Fibroblast of lung (primary cell): ENCODE results near the gene KRCC1. TPM values are rescaled to one million over a fixed set of nuclear protein-coding genes. Genes with fewer than 3 reads are reported as not detected.

Experiments used
- DNase-seq, 2 donors: peaks; one replicate each; pipeline versions ENCODE4 v3.0.0 to v3.0.0-alpha.2; 2010; ENCODE audit warnings: low read depth in 2 of 2
- H2AFZ ChIP-seq: 2 replicates; pipeline ENCODE4 v1.5.1; 2012; ENCODE audit warnings: low read length, control low read depth, inconsistent platforms
- H3K27ac ChIP-seq: 2 replicates; pipeline ENCODE4 v1.5.1; 2011; ENCODE audit warnings: low read length, control low read depth; ENCODE audit not compliant: insufficient read depth
- H3K27me3 ChIP-seq: 2 replicates; pipeline ENCODE4 v1.5.1; 2011; ENCODE audit warnings: mild to moderate bottlenecking, low read length; ENCODE audit not compliant: control insufficient read depth, insufficient read depth
- H3K36me3 ChIP-seq: 2 replicates; pipeline ENCODE4 v1.5.1; 2011; ENCODE audit warnings: low read length; ENCODE audit not compliant: control insufficient read depth, insufficient read depth
- H3K4me1 ChIP-seq: 2 replicates; pipeline ENCODE4 v1.5.1; 2011; ENCODE audit warnings: low read length; ENCODE audit not compliant: control insufficient read depth, insufficient read depth; ENCODE audit errors: extremely low read depth
- H3K4me2 ChIP-seq: 2 replicates; pipeline ENCODE4 v1.5.1; 2011; ENCODE audit warnings: low read length, control low read depth; ENCODE audit not compliant: insufficient read depth; ENCODE audit errors: extremely low read depth
- H3K4me3 ChIP-seq, 4 experiments: fragments of 200-600 bp in 1 of 4; sonication (generic) in 1 of 4; replicated peaks in 1 of 4; 2 replicates each; pipeline ENCODE4 v1.5.1; 2011 to 2016; ENCODE audit warnings: low read length in 4 of 4, low read depth in 3 of 4, mild to moderate bottlenecking in 3 of 4, control low read depth in 2 of 4, inconsistent platforms in 1 of 4, mixed read lengths in 1 of 4; ENCODE audit not compliant: insufficient read depth in 1 of 4; ENCODE audit errors: control extremely low read depth in 1 of 4
- H3K79me2 ChIP-seq: 2 replicates; pipeline ENCODE4 v1.5.1; 2012; ENCODE audit warnings: mild to moderate bottlenecking, low read length, inconsistent platforms; ENCODE audit not compliant: control insufficient read depth, insufficient read depth
- H3K9ac ChIP-seq: 2 replicates; pipeline ENCODE4 v1.5.1; 2011; ENCODE audit warnings: mild to moderate bottlenecking, low read length, control low read depth; ENCODE audit not compliant: insufficient read depth
- H3K9me3 ChIP-seq: 2 replicates; pipeline ENCODE4 v1.5.1; 2012; ENCODE audit warnings: low read depth, low read length; ENCODE audit not compliant: control insufficient read depth, insufficient read depth
- H4K20me1 ChIP-seq: 2 replicates; pipeline ENCODE4 v1.5.1; 2011; ENCODE audit warnings: low read length; ENCODE audit not compliant: control insufficient read depth, insufficient read depth; ENCODE audit errors: extremely low read depth
- EZH2 ChIP-seq: IDR thresholded peaks from 2 replicates; pipeline ENCODE4 v1.5.1; 2012; ENCODE audit warnings: low read length, control low read depth, mild to moderate bottlenecking; ENCODE audit errors: missing control alignments
- polyA plus RNA-seq, 2 donors: library from polyadenylated mRNA; depleted of rRNA in 1 of 2; stranded (reverse) in 1 of 2; unstranded in 1 of 2; fragments of >200 nt; gene quantifications; 2 replicates each; pipeline ENCODE4 v1.2.1, GENCODE V29; 2011 to 2012; ENCODE audit warnings: missing spikeins in 1 of 2
- total RNA-seq: library from RNA; depleted of rRNA; stranded (reverse); fragments of >200 nt; gene quantifications from 2 replicates; pipeline ENCODE4 v1.2.1, GENCODE V29; 2014
- TF ChIP-seq, protein P1 (sequence below), 2 donors: IDR thresholded peaks in 1 of 2; conservative IDR thresholded peaks in 1 of 2; 1 replicate in 1 of 2; 2 replicates in 1 of 2; pipeline ENCODE4 v1.5.1; 2011 to 2012; ENCODE audit warnings: low read length in 2 of 2, control low read depth in 1 of 2, inconsistent platforms in 1 of 2, low read depth in 1 of 2, mild to moderate bottlenecking in 1 of 2

The KRCC1 gene
- total and polyA plus RNA-seq, 2 donors (not counting 1 experiment from before 2014, with no cell fraction given) = 39.3 to 44.4 TPM

DNA sequence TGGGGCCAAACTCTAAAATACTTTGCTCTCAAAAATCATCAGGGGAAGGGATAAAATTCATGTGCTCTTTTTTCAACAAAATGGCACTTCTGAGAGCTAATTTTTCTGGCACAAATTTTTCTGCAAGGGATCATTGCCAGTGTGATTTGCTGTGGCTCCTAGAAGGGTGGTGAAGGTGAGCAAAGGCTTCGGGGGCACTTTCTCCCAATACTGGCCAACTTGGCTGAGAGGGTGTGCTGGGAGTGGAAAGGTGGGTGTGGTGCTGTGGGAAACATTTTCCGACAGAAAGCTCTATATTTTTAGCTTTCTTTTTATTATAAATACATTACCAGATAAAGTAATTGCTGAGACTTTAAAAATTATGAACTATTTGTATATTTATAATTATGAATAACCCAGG is 12.5 kb upstream of the KRCC1 start:
- no peak overlapping the region for H3K27ac ChIP-seq
- DNase-seq = no peak
- H4K20me1 ChIP-seq = no peaks in the 10 kb centered on the region
- H2AFZ ChIP-seq = no peak overlapping the region
- no peaks in the 10 kb centered on the region for H3K9me3 ChIP-seq
- no peaks in the 10 kb centered on the region for H3K79me2 ChIP-seq
- no peaks in the 10 kb centered on the region for H3K4me1 ChIP-seq
- peaks cover 6% of the 10 kb centered on the region for H3K27me3 ChIP-seq
- no peak overlapping the region for H3K9ac ChIP-seq
- no peak for TF ChIP-seq EZH2
- TF ChIP-seq, protein P1, sequence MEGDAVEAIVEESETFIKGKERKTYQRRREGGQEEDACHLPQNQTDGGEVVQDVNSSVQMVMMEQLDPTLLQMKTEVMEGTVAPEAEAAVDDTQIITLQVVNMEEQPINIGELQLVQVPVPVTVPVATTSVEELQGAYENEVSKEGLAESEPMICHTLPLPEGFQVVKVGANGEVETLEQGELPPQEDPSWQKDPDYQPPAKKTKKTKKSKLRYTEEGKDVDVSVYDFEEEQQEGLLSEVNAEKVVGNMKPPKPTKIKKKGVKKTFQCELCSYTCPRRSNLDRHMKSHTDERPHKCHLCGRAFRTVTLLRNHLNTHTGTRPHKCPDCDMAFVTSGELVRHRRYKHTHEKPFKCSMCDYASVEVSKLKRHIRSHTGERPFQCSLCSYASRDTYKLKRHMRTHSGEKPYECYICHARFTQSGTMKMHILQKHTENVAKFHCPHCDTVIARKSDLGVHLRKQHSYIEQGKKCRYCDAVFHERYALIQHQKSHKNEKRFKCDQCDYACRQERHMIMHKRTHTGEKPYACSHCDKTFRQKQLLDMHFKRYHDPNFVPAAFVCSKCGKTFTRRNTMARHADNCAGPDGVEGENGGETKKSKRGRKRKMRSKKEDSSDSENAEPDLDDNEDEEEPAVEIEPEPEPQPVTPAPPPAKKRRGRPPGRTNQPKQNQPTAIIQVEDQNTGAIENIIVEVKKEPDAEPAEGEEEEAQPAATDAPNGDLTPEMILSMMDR (conservative IDR thresholded peaks at IDR 0.05 in 1 of 2, IDR thresholded peaks at IDR 0.05 in 1 of 2; ENCODE audit: low read depth in 1 of 2, low read length in 2 of 2) = no peak
- no peak overlapping the region for H3K4me3 ChIP-seq
- H3K36me3 ChIP-seq = no peaks in the 10 kb centered on the region
- H3K4me2 ChIP-seq = no peak overlapping the region

GRCh38 chr2:88067598-88067997 is 12.0 kb upstream of the KRCC1 start, which contains the start of gene SMYD1:
Gene SMYD1, plus strand, starts transcription at chr2:88067825. Its CDS starts 40 bp downstream, at chr2:88067865.
- Histone ChIP-seq H3K4me2 (no peak within 1 kb of the TSS), H3K27me3 (peaks cover 6% of the 10 kb centered on the region), H3K9me3 (no peaks in the 10 kb centered on the region), H3K4me1 (no peaks in the 10 kb centered on the region), H3K4me3 (no peak within 1 kb of the TSS), H2AFZ (no peak within 1 kb of the TSS), H3K9ac (no peak within 1 kb of the TSS), H4K20me1 (no peaks in the 10 kb centered on the region), H3K36me3 (no peaks in the 10 kb centered on the region), H3K27ac (no peak within 1 kb of the TSS), H3K79me2 (no peaks in the 10 kb centered on the region)
- TF ChIP-seq, protein P1 (conservative IDR thresholded peaks at IDR 0.05 in 1 of 2, IDR thresholded peaks at IDR 0.05 in 1 of 2; ENCODE audit: low read depth in 1 of 2, low read length in 2 of 2) = no peak
- TF ChIP-seq EZH2 = no peak
- DNase-seq = no peak

- H3K9me3 ChIP-seq = no peaks in the 10 kb centered on the region
- TF ChIP-seq, protein P1 (conservative IDR thresholded peaks at IDR 0.05 in 1 of 2, IDR thresholded peaks at IDR 0.05 in 1 of 2; ENCODE audit: low read depth in 1 of 2, low read length in 2 of 2) = no peak
- TF ChIP-seq EZH2 = no peak
- no peaks in the 10 kb centered on the region for H3K79me2 ChIP-seq
- no peaks in the 10 kb centered on the region for H3K36me3 ChIP-seq
- H3K27ac ChIP-seq = no peak overlapping the region
- H2AFZ ChIP-seq = no peak overlapping the region
- H3K4me1 ChIP-seq = no peaks in the 10 kb centered on the region
- H3K4me2 ChIP-seq = no peak overlapping the region
- H4K20me1 ChIP-seq = no peaks in the 10 kb centered on the region
- H3K9ac ChIP-seq = no peak overlapping the region
- no peak overlapping the region for H3K4me3 ChIP-seq
- peaks cover 6% of the 10 kb centered on the region for H3K27me3 ChIP-seq
- no peak for DNase-seq
Measured at GRCh38 chr2:88067189-88067588, 11.6 kb upstream of the KRCC1 start.
